GM12878 (cell line): ENCODE measurements around the gene CRYL1. TPM values are rescaled to one million over a fixed set of nuclear protein-coding genes. Genes with fewer than 3 reads are reported as not detected.

ENCODE experiments used
- BCL11A ChIP-seq: IDR thresholded peaks from 2 replicates; pipeline ENCODE4 v1.6.1; 2011; ENCODE audit warnings: low read depth, low read length
- E2F8 ChIP-seq: fragments of 450-650 bp; IDR thresholded peaks from 2 replicates; pipeline ENCODE4 v1.6.1; 2018; ENCODE audit warnings: mild to moderate bottlenecking, low read depth, moderate library complexity; ENCODE audit not compliant: partially characterized antibody
- EP300 ChIP-seq, 2 experiments: fragments of 150-350 bp in 1 of 2; IDR thresholded peaks; 2 replicates each; pipeline ENCODE4 v1.6.1; 2011 to 2012; ENCODE audit warnings: low read depth in 2 of 2, low read length in 2 of 2, borderline replicate concordance in 1 of 2, improper control_type of control experiment in 1 of 2, inconsistent platforms in 1 of 2; ENCODE audit not compliant: control insufficient read depth in 1 of 2
- PAX8 ChIP-seq: fragments of 450-650 bp; IDR thresholded peaks from 2 replicates; pipeline ENCODE4 v1.6.1; 2017; ENCODE audit warnings: mild to moderate bottlenecking, moderate library complexity
- RAD21 ChIP-seq: IDR thresholded peaks from 2 replicates; pipeline ENCODE4 v1.6.1; 2011; ENCODE audit warnings: mild to moderate bottlenecking, low read depth, low read length, moderate library complexity; ENCODE audit not compliant: insufficient read depth
- SKIL ChIP-seq: fragments of 450-650 bp; IDR thresholded peaks from 2 replicates; pipeline ENCODE4 v1.6.1; 2017; ENCODE audit warnings: mild to moderate bottlenecking, low read depth, inconsistent platforms; ENCODE audit not compliant: poor library complexity, severe bottlenecking
- SMARCA5 ChIP-seq: fragments of 450-650 bp; IDR thresholded peaks from 2 replicates; pipeline ENCODE4 v1.6.1; 2017; ENCODE audit warnings: mild to moderate bottlenecking
- USF1 ChIP-seq: IDR thresholded peaks from 2 replicates; pipeline ENCODE4 v1.6.1; 2011; ENCODE audit warnings: borderline replicate concordance, low read depth, mild to moderate bottlenecking, moderate library complexity, mixed read lengths, low read length; ENCODE audit not compliant: insufficient read depth; ENCODE audit errors: extremely low read length
- polyA plus RNA-seq, 11 experiments: library from polyadenylated mRNA; depleted of rRNA in 4 of 11; unstranded in 6 of 11; stranded (reverse) in 5 of 11; fragments of >200 nt; fragmentation: Nextera tagmentation in 4 of 11; fragmentation: Illumina TruSeq in 1 of 11; extraction: Ambion mirVana in 4 of 11; extraction: Trizol in 1 of 11; gene quantifications; 1 replicate in 1 of 11; 2 replicates in 10 of 11; pipeline versions ENCODE4 v1.2.1 to v1.2.3, GENCODE V29; 2011 to 2016; ENCODE audit warnings: inconsistent platforms in 2 of 11, missing spikeins in 2 of 11, low read depth in 1 of 11
- total RNA-seq, 4 experiments: library from RNA; depleted of rRNA in 3 of 4; stranded (reverse); fragments of >200 nt in 3 of 4; fragmentation: Illumina TruSeq in 1 of 4; extraction: Trizol in 1 of 4; gene quantifications; 2 replicates each; pipeline versions ENCODE4 v1.2.1 to v1.2.3, GENCODE V29; 2013 to 2021

The CRYL1 gene
- total and polyA plus RNA-seq, 10 of the 15 experiments (the other 5 are each of a cell fraction or from before 2014, with no cell fraction given) = 5.5 to 36.7 (median 12.2) TPM

- no peak for TF ChIP-seq USF1
- TF ChIP-seq SMARCA5 = no peak
- TF ChIP-seq BCL11A = no peak
- no peak for TF ChIP-seq EP300 (IDR thresholded peaks at IDR 0.05; ENCODE audit: borderline replicate concordance in 1 of 2, control insufficient read depth in 1 of 2, low read depth in 2 of 2, low read length in 2 of 2)
- TF ChIP-seq E2F8 = no peak
- TF ChIP-seq PAX8 = no peak
- TF ChIP-seq SKIL = no peak
- TF ChIP-seq RAD21 = no peak
- TF ChIP-seq, all 136 proteins: peak for 0
Observed at GRCh38 chr13:20501120-20501519, 24.5 kb downstream of the CRYL1 start (continued).
